H1 (cell line): ENCODE measurements around the gene C21orf58. TPM values are rescaled to one million over a fixed set of nuclear protein-coding genes. Genes with fewer than 3 reads are reported as not detected.

ENCODE experiments used
- CTCF ChIA-PET: fragments of 300-600 bp; sonication (Branson Sonifier 250); formaldehyde crosslinking; loops from one replicate; lab custom pipeline; 2021; ENCODE audit not compliant: partially characterized antibody; lab: Charles Lee
- POLR2A ChIA-PET: fragments of 300-600 bp; sonication (Branson Sonifier 250); formaldehyde crosslinking; loops from one replicate; lab custom pipeline; 2021; ENCODE audit warnings: inconsistent platforms; ENCODE audit not compliant: partially characterized antibody; lab: Charles Lee
- DNase-seq, 2 experiments: peaks; one replicate each; pipeline versions ENCODE4 v3.0.0 to v3.0.0-alpha.2; 2010 to 2022; ENCODE audit warnings: low spot score in 2 of 2, low read depth in 1 of 2, mixed read lengths in 1 of 2
- FAIRE-seq: peaks from 2 replicates; lab custom pipeline; 2011; peaks lifted over from hg19 to GRCh38; lab: Jason Lieb, UNC
- H2AFZ ChIP-seq: 2 replicates; pipeline ENCODE4 v1.8.1; 2012; ENCODE audit warnings: low read length, inconsistent platforms
- H2AK5ac ChIP-seq: 2 replicates; pipeline ENCODE4 v1.6.1; 2013; ENCODE audit warnings: low read depth, low read length
- H2BK120ac ChIP-seq: replicated peaks from 2 replicates; pipeline ENCODE3; 2013; ENCODE audit warnings: low read depth, low read length, inconsistent platforms
- H2BK12ac ChIP-seq: 2 replicates; pipeline ENCODE4 v1.6.1; 2013; ENCODE audit warnings: low read depth, low read length
- H2BK15ac ChIP-seq: 2 replicates; pipeline ENCODE4 v1.6.1; 2013; ENCODE audit warnings: low read length
- H2BK20ac ChIP-seq: 2 replicates; pipeline ENCODE4 v1.6.1; 2013; ENCODE audit warnings: low read length
- H2BK5ac ChIP-seq: 2 replicates; pipeline ENCODE4 v1.6.1; 2013; ENCODE audit warnings: low read depth, low read length
- H3K14ac ChIP-seq: 2 replicates; pipeline ENCODE4 v1.6.1; 2013; ENCODE audit warnings: inconsistent platforms; ENCODE audit not compliant: insufficient read length
- H3K18ac ChIP-seq: 2 replicates; pipeline ENCODE4 v1.6.1; 2013; ENCODE audit warnings: low read length; ENCODE audit errors: extremely low read depth
- H3K23ac ChIP-seq: 2 replicates; pipeline ENCODE4 v1.6.1; 2013; ENCODE audit warnings: inconsistent platforms; ENCODE audit not compliant: insufficient read length
- H3K23me2 ChIP-seq: 2 replicates; pipeline ENCODE4 v1.6.1; 2013; ENCODE audit warnings: low read depth, low read length
- H3K27ac ChIP-seq: 2 replicates; pipeline ENCODE4 v1.6.1; 2011; ENCODE audit warnings: low read depth, low read length, inconsistent platforms
- H3K27me3 ChIP-seq, 4 experiments: replicated peaks in 1 of 4; 1 replicate in 1 of 4; 2 replicates in 3 of 4; pipeline versions ENCODE4 v1.6.1 to v1.8.1; 2011 to 2013; ENCODE audit warnings: low read length in 3 of 4, mild to moderate bottlenecking in 3 of 4, inconsistent platforms in 2 of 4, mixed read lengths in 2 of 4, moderate library complexity in 1 of 4; ENCODE audit not compliant: control insufficient read depth in 3 of 4, insufficient read depth in 3 of 4; ENCODE audit errors: extremely low read depth in 1 of 4
- H3K36me3 ChIP-seq, 4 experiments: 2 replicates each; pipeline versions ENCODE4 v1.6.1 to v1.8.1; 2011 to 2013; ENCODE audit warnings: mild to moderate bottlenecking in 4 of 4, low read length in 3 of 4, moderate library complexity in 2 of 4, control low read depth in 1 of 4, inconsistent platforms in 1 of 4; ENCODE audit not compliant: insufficient read depth in 4 of 4, control insufficient read depth in 2 of 4
- H3K4ac ChIP-seq: replicated peaks from 2 replicates; pipeline ENCODE3; 2013; ENCODE audit warnings: low read length, low read depth, mixed read lengths, inconsistent platforms; ENCODE audit not compliant: insufficient read length
- H3K4me1 ChIP-seq, 4 experiments: replicated peaks in 1 of 4; 1 replicate in 1 of 4; 2 replicates in 3 of 4; pipeline versions ENCODE4 v1.6.1 to v1.8.1; 2011 to 2013; ENCODE audit warnings: low read length in 3 of 4, inconsistent platforms in 2 of 4, mixed read lengths in 1 of 4; ENCODE audit not compliant: insufficient read depth in 4 of 4, control insufficient read depth in 3 of 4
- H3K4me2 ChIP-seq, 2 experiments: 2 replicates each; pipeline versions ENCODE4 v1.6.1 to v1.8.1; 2011 to 2013; ENCODE audit warnings: low read depth in 2 of 2, low read length in 2 of 2, control low read depth in 1 of 2, inconsistent platforms in 1 of 2, mild to moderate bottlenecking in 1 of 2; ENCODE audit not compliant: insufficient read depth in 1 of 2
- H3K4me3 ChIP-seq, 4 experiments: fragments of 200-600, 300-600 bp in 1 of 4; sonication (generic), shearing (Covaris generic), sonication (Bioruptor Twin) in 1 of 4; 2 replicates each; pipeline versions ENCODE4 v1.5.1 to v1.8.1; 2011 to 2016; ENCODE audit warnings: low read length in 4 of 4, low read depth in 3 of 4, control low read depth in 2 of 4, inconsistent platforms in 2 of 4, mild to moderate bottlenecking in 2 of 4, mixed read lengths in 1 of 4, moderate library complexity in 1 of 4; ENCODE audit not compliant: insufficient read depth in 2 of 4; ENCODE audit errors: extremely low read depth in 1 of 4
- H3K56ac ChIP-seq: replicated peaks from 2 replicates; pipeline ENCODE3; 2013; ENCODE audit warnings: low read depth, mild to moderate bottlenecking, mixed read lengths, low read length, inconsistent platforms; ENCODE audit not compliant: insufficient read length
- H3K79me1 ChIP-seq: 2 replicates; pipeline ENCODE4 v1.6.1; 2013; ENCODE audit warnings: low read depth, low read length, control low read depth
- H3K79me2 ChIP-seq, 2 experiments: 2 replicates each; pipeline versions ENCODE4 v1.6.1 to v1.8.1; 2012 to 2013; ENCODE audit warnings: low read length in 2 of 2, mild to moderate bottlenecking in 2 of 2, inconsistent platforms in 1 of 2; ENCODE audit not compliant: insufficient read depth in 2 of 2, control insufficient read depth in 1 of 2
- H3K9ac ChIP-seq, 4 experiments: replicated peaks in 1 of 4; 1 replicate in 1 of 4; 2 replicates in 3 of 4; pipeline versions ENCODE4 v1.6.1 to v1.8.1; 2011 to 2013; ENCODE audit warnings: low read depth in 3 of 4, low read length in 3 of 4, control low read depth in 2 of 4, mild to moderate bottlenecking in 2 of 4, moderate library complexity in 2 of 4, inconsistent platforms in 1 of 4; ENCODE audit errors: extremely low read depth in 1 of 4
- H3K9me3 ChIP-seq, 2 experiments: 2 replicates each; pipeline versions ENCODE4 v1.6.1 to v1.8.1; 2012 to 2013; ENCODE audit warnings: mild to moderate bottlenecking in 2 of 2, moderate library complexity in 2 of 2, control low read depth in 1 of 2, inconsistent platforms in 1 of 2, low read depth in 1 of 2, low read length in 1 of 2, mixed read lengths in 1 of 2; ENCODE audit not compliant: insufficient read depth in 2 of 2
- H4K20me1 ChIP-seq, 2 experiments: replicated peaks in 1 of 2; 2 replicates each; pipeline versions ENCODE3 to v1.8.1; 2011 to 2013; ENCODE audit warnings: inconsistent platforms in 2 of 2, low read length in 2 of 2, mild to moderate bottlenecking in 1 of 2; ENCODE audit not compliant: insufficient read depth in 2 of 2, control insufficient read depth in 1 of 2
- H4K5ac ChIP-seq: 2 replicates; pipeline ENCODE4 v1.6.1; 2013; ENCODE audit warnings: low read length, low read depth, mixed read lengths, inconsistent platforms; ENCODE audit not compliant: insufficient read length
- H4K8ac ChIP-seq: 2 replicates; pipeline ENCODE4 v1.8.0; 2013; ENCODE audit warnings: mild to moderate bottlenecking, moderate library complexity, low read length, inconsistent platforms; ENCODE audit not compliant: insufficient read depth; ENCODE audit errors: extremely low read depth
- H4K91ac ChIP-seq: replicated peaks from 2 replicates; pipeline ENCODE3; 2013; ENCODE audit warnings: low read length, mixed read lengths, inconsistent platforms; ENCODE audit not compliant: insufficient read length
- ASH2L ChIP-seq: fragments of 200-600, 300-600 bp; sonication (generic); IDR thresholded peaks from one replicate; pipeline ENCODE4 v1.7.1; 2017; ENCODE audit warnings: low read length
- CHD2 ChIP-seq: IDR thresholded peaks from 2 replicates; pipeline ENCODE4 v1.6.1; 2012; ENCODE audit warnings: low read length, improper control_type of control experiment
- CTCF ChIP-seq, 3 experiments: IDR thresholded peaks; 1 replicate in 2 of 3; 2 replicates in 1 of 3; pipeline versions ENCODE4 v1.5.1 to v1.6.1; 2011; ENCODE audit warnings: low read length in 3 of 3, mild to moderate bottlenecking in 3 of 3, inconsistent platforms in 2 of 3, low read depth in 1 of 3, moderate library complexity in 1 of 3; ENCODE audit not compliant: insufficient read depth in 1 of 3; ENCODE audit errors: control extremely low read depth in 1 of 3
- FOSL1 ChIP-seq: IDR thresholded peaks from 2 replicates; pipeline ENCODE4 v1.6.1; 2011; ENCODE audit warnings: mild to moderate bottlenecking, low read depth, low read length, moderate library complexity; ENCODE audit not compliant: insufficient read depth
- POU5F1 ChIP-seq: IDR thresholded peaks from 2 replicates; pipeline ENCODE4 v1.6.1; 2011; ENCODE audit warnings: low read depth, mild to moderate bottlenecking, low read length, moderate library complexity
- RBBP5 ChIP-seq: IDR thresholded peaks from 2 replicates; pipeline ENCODE4 v1.7.1; 2012; ENCODE audit warnings: low read depth, mild to moderate bottlenecking, inconsistent platforms, low read length, moderate library complexity, borderline replicate concordance
- SP1 ChIP-seq: IDR thresholded peaks from 2 replicates; pipeline ENCODE4 v1.6.1; 2011; ENCODE audit warnings: low read depth, low read length
- SUZ12 ChIP-seq: fragments of 200-600 bp; sonication (generic); IDR thresholded peaks from 2 replicates; pipeline ENCODE4 v1.6.1; 2012; ENCODE audit warnings: mild to moderate bottlenecking, inconsistent platforms, low read length, moderate library complexity, mixed read lengths
- WGBS, 2 experiments: shearing (Covaris generic) in 1 of 2; methylation state at CpG; one replicate each; pipeline versions ENCODE4 v1.1.6 to v1.1.7; 2013 to 2015; ENCODE audit warnings: low lambda C conversion rate in 2 of 2, mixed read lengths in 2 of 2, inconsistent platforms in 1 of 2, low coverage in 1 of 2, missing lambda C conversion rate in 1 of 2; ENCODE audit not compliant: insufficient replicate concordance in 2 of 2, insufficient coverage in 1 of 2, insufficient read length in 1 of 2; ENCODE audit errors: extremely low coverage in 1 of 2, missing lambda C conversion rate in 1 of 2; 5-methylcytosine and 5-hydroxymethylcytosine counted together
- polyA plus RNA-seq, 7 experiments: library from polyadenylated mRNA; depleted of rRNA in 3 of 7; stranded (reverse) in 5 of 7; unstranded in 2 of 7; fragments of >200 nt in 5 of 7; fragments of 200-250 nt in 2 of 7; gene quantifications; 1 replicate in 5 of 7; 2 replicates in 1 of 7; 4 replicates in 1 of 7; pipeline versions ENCODE4 v1.2.1 to v1.2.3, GENCODE V29; 2011 to 2013; ENCODE audit warnings: missing spikeins in 2 of 7, mixed read lengths in 2 of 7
- total RNA-seq: library from RNA; stranded (reverse); fragmentation: NEBNext Ultra II Directional; extraction: Animal tissue kit (Norgen Biotek cat#: 25700); gene quantifications from 2 replicates; pipeline ENCODE4 v1.2.1, GENCODE V29; 2021
- TF ChIP-seq, protein P1 (sequence below): IDR thresholded peaks from 2 replicates; pipeline ENCODE4 v1.6.1; 2012; ENCODE audit warnings: inconsistent platforms

Gene C21orf58
- total and polyA plus RNA-seq, 2 of the 8 experiments (the other 6 are each of a cell fraction or from before 2014, with no cell fraction given): 13.8 to 26.1 TPM

DNA sequence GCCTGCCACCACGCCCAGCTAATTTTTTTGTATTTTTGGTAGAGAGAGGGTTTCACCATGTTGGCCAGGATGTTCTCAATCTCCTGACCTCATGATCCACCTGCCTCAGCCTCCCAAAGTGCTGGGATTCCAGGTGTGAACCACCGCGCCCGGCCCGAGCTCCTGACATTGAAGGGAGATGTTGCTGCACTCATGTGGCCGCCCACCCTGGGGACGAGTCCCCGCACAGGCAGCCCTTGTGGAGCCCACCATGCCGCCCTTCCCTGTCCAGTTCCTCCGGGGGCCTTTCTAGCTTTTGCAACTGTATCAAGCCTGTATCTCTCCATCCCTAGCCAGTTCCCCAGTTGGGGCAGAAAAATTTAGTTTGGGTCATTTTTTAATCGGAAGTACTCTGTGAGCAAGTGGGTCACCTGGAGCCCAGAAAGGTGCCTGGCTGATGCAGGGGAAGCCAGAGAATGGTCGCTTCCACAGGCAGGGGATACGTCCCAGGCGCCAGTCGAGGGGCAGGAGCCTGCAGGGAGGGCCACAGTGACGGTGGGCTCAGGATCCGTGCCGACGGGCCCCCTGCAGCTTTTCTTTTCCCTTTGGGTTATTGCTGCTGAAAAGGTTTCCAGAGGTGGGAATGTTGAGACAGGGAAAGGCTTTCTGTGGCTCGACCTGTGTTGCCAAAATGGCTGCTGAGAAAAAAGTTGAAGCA is 20.7 kb upstream of the C21orf58 start:
- Histone ChIP-seq H2AK5ac (no peak overlapping the region), H3K27me3 (no peaks in the 10 kb centered on the region), H3K9ac (no peak overlapping the region), H3K23ac (no peak overlapping the region), H4K8ac (no peak overlapping the region), H3K4me1 (no peaks in the 10 kb centered on the region), H2BK120ac (no peak overlapping the region), H3K4me2 (no peak overlapping the region), H2BK15ac (no peak overlapping the region), H3K4ac (no peak overlapping the region), H3K9me3 (no peaks in the 10 kb centered on the region), H3K79me1 (peaks cover 6% of the 10 kb centered on the region), H3K14ac (no peak overlapping the region), H2BK5ac (no peak overlapping the region), H2AFZ (no peak overlapping the region), H3K56ac (no peak overlapping the region), H3K36me3 (peaks cover 12 to 34% (median 17%) of the 10 kb centered on the region in 4 experiments; a peak in 7 of 8 replicates), H2BK20ac (no peak overlapping the region), H4K91ac (no peak overlapping the region), H4K20me1 (peaks cover 7 to 9% of the 10 kb centered on the region in 2 experiments), H3K18ac (no peak overlapping the region), H3K23me2 (no peaks in the 10 kb centered on the region), H2BK12ac (no peak overlapping the region), H4K5ac (no peak overlapping the region), H3K79me2 (peaks cover 0 to 24% of the 10 kb centered on the region in 2 experiments; a peak in 2 of 4 replicates), H3K27ac (no peak overlapping the region), H3K4me3 (no peak overlapping the region)
- CTCF ChIA-PET: interaction anchor here (0.6 to 1.2 kb wide), 4 partner anchors 11 to 40 kb away, joined by 3 read pairs; a partner anchor contains a TSS
- no peak for DNase-seq
- POLR2A ChIA-PET: interaction anchor here (1.1 kb wide), 1 partner anchor 47 kb away, joined by 3 read pairs; no protein-coding TSS in a partner anchor
- WGBS, 2 experiments: 96% methylated on average over 20 of the region's 20 CpGs; no CpG with 5 or more reads in 1 of the 2 experiments
- FAIRE-seq: no peak
- no peak for TF ChIP-seq CHD2
- TF ChIP-seq SUZ12: no peak
- TF ChIP-seq CTCF (IDR thresholded peaks at IDR 0.05; ENCODE audit: control extremely low read depth in 1 of 3, insufficient read depth in 1 of 3, low read depth in 1 of 3, low read length in 3 of 3): no peak
- TF ChIP-seq POU5F1: no peak
- no peak for TF ChIP-seq ASH2L
- TF ChIP-seq, protein P1, sequence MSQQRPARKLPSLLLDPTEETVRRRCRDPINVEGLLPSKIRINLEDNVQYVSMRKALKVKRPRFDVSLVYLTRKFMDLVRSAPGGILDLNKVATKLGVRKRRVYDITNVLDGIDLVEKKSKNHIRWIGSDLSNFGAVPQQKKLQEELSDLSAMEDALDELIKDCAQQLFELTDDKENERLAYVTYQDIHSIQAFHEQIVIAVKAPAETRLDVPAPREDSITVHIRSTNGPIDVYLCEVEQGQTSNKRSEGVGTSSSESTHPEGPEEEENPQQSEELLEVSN: no peak
- TF ChIP-seq RBBP5: no peak
- no peak for TF ChIP-seq FOSL1
- TF ChIP-seq SP1: no peak
